IPS DF 6.9 (cell line): ENCODE measurements around the gene MLC1.

Source experiments
- DNase-seq: peaks from one replicate; pipeline ENCODE4 v3.0.0-alpha.2; 2013; ENCODE audit warnings: low read depth, low spot score
- H3K27ac ChIP-seq: one replicate; pipeline ENCODE4 v1.5.1; 2013; ENCODE audit warnings: low read length, control low read depth
- H3K27me3 ChIP-seq: 2 replicates; pipeline ENCODE4 v1.6.1; 2013; ENCODE audit warnings: mild to moderate bottlenecking, low read length; ENCODE audit not compliant: control insufficient read depth, insufficient read depth
- H3K36me3 ChIP-seq: 2 replicates; pipeline ENCODE4 v1.6.1; 2013; ENCODE audit warnings: low read length; ENCODE audit not compliant: control insufficient read depth, insufficient read depth
- H3K4me1 ChIP-seq: 2 replicates; pipeline ENCODE4 v1.6.1; 2013; ENCODE audit warnings: low read length; ENCODE audit not compliant: control insufficient read depth, insufficient read depth
- H3K4me3 ChIP-seq: 2 replicates; pipeline ENCODE4 v1.5.1; 2013; ENCODE audit warnings: mild to moderate bottlenecking, low read length
- H3K9me3 ChIP-seq: 2 replicates; pipeline ENCODE4 v1.6.1; 2013; ENCODE audit warnings: low read length, inconsistent platforms; ENCODE audit not compliant: control insufficient read depth, insufficient read depth
- WGBS: extraction: QIAGEN DNeasy Blood & Tissue Kit; methylation state at CpG from one replicate; pipeline ENCODE4 v1.1.7; 2013; ENCODE audit warnings: mixed read lengths, missing lambda C conversion rate; ENCODE audit not compliant: insufficient read length, insufficient coverage; 5-methylcytosine and 5-hydroxymethylcytosine counted together

The MLC1 gene

DNA sequence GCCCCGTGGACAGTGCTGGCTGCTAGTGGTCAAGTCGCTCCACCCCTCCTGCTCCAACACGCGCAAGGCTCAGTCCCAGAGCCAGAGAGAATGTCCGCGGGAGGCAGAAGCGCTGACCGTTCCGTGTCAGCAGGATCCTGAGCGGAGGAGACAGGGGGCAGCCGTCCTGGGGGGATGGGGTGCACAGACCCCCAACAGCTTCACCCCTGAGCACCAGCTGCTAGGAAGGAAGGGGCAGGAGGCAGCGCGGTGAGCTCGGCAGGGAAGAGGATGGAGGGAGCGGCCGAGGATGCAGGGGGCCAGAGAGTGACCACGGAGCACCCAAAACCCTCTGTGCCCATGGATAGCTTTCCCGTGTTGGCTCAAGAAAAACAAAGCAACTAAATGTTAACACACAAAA, 20.8 kb downstream of the MLC1 start:
- DNase-seq, result no peak
- H3K4me3 ChIP-seq, result no peak overlapping the region
- H3K27ac ChIP-seq, result no peak overlapping the region
- H3K4me1 ChIP-seq, result no peaks in the 10 kb centered on the region
- no peaks in the 10 kb centered on the region for H3K9me3 ChIP-seq
- no peaks in the 10 kb centered on the region for H3K27me3 ChIP-seq
- H3K36me3 ChIP-seq, result no peaks in the 10 kb centered on the region
- no CpG with 5 or more reads among the region's 18 CpGs for WGBS

DNA sequence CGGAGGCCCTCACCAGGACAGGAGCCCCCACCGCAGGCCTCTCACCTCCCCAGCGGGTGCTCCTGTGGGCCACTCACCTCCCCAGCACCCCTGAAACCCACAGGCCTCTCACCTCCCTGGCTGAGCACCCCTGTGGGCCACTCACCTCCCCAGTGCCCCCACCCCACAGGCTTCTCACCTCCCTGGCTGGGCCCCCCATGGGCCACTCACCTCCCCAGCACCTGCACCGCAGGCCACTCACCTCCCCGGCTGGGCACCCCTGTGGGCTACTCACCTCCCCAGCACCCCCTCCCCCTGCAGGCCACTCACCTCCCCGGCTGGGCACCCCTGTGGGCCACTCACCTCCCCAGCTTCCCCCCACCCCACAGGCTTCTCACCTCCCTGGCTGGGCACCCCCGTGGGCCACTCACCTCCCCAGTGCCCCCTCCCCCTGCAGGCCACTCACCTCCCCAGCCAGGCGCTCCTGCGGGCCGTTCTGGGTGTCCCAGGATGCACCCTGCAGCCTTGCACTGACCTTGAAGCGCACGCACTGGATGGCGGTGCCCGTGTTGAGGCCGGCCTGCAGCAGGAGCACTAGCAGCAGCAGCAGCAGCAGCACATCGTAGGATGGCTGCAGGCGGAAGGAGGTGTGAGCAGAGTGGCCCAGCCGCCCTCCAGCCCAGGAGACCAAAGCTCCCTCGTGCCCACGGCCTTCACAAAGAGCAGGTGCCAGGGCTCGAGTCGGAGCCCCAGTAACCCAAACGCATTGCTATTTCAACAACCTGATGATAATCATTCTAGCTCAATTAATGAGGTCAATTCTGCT, 21.4 kb downstream of the MLC1 start:
- no peak for DNase-seq
- WGBS, result no CpG with 5 or more reads among the region's 23 CpGs
- Histone ChIP-seq H3K4me1 (no peaks in the 10 kb centered on the region), H3K27me3 (no peaks in the 10 kb centered on the region), H3K36me3 (no peaks in the 10 kb centered on the region; the same call in 1 of the 2 replicates), H3K4me3 (no peak overlapping the region), H3K9me3 (no peaks in the 10 kb centered on the region), H3K27ac (no peak overlapping the region)

DNA sequence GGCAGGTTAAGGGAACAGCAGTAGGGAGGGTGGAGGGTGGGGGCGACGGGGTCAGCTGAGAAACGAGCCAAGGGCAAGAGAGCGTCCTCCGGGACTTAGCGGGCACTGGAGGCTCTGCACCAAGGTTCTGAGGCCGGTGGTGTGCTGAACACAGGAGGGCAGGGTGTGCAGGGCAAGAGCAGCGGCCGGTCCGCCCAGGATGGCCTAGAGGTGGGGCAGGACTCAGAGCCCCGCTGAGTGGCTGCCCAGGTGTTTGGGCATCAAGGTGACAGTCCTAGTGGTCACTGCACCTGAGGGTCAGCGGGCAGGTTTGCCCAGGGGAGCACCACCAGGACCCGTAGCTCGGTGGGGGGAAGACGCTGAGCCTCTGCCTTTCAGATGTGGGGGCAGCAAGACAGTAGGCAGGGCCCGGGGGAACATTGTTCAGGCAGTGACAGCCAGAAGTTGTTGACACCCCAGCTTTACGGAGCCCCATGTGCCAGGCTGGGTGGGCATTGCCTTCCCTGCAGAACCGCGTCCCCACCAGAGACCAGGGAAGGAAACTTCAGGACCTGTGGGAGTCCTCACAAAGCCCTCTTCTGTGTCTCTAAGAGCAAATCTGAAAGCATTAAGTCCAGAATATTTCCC, 22.6 kb downstream of the MLC1 start:
- H3K27me3 ChIP-seq, result no peaks in the 10 kb centered on the region; the same call in 1 of the 2 replicates
- H3K27ac ChIP-seq, result no peak overlapping the region
- H3K4me3 ChIP-seq, result no peak overlapping the region
- no peak for DNase-seq
- H3K36me3 ChIP-seq, result no peaks in the 10 kb centered on the region; the same call in 1 of the 2 replicates
- H3K9me3 ChIP-seq, result no peaks in the 10 kb centered on the region
- H3K4me1 ChIP-seq, result no peaks in the 10 kb centered on the region
- no CpG with 5 or more reads among the region's 19 CpGs for WGBS

- Histone ChIP-seq H3K4me3 (no peak overlapping the region), H3K9me3 (no peaks in the 10 kb centered on the region), H3K27me3 (no peaks in the 10 kb centered on the region; the same call in 1 of the 2 replicates), H3K36me3 (no peaks in the 10 kb centered on the region; the same call in 1 of the 2 replicates), H3K27ac (no peak overlapping the region), H3K4me1 (no peaks in the 10 kb centered on the region)
- WGBS, result no CpG with 5 or more reads among the region's 17 CpGs
- no peak for DNase-seq
Observed at GRCh38 chr22:50061824-50062355, 23.3 kb downstream of the MLC1 start.

DNA sequence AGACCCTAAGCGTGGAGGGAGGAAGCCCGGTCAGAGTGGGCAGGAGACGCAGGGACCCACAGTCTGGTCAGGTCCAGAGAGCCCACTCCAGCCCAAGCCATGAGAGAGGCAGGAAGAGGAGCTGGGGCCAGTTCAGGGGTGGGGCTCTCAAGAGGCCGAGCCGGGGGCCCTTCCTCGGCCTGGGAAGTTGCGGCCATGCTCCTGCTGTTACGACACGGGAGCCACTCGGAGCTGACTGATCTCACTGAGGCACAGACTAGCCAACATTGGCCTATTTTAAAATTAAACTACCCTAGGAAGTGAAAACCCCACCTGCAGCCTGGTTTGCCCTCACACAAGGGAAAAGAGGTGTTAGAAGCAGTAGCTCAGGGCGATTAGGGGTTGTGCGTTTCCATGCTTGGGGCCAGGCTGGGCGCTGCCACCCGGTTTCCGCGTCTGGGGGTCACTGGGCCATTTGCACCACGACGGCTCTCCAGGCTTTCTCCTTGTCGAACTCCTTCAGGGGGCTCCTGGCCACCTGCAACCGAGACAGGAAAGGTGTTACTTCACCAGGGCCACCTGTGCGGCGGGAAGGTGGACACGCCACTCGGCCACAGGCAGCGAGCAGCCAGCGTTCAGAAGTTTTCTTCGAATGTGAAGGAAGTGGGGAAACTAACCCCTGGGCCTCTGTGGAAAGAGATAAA, 23.9 kb downstream of the MLC1 start:
- H3K9me3 ChIP-seq, result no peaks in the 10 kb centered on the region
- H3K4me1 ChIP-seq, result no peaks in the 10 kb centered on the region
- H3K36me3 ChIP-seq, result no peaks in the 10 kb centered on the region; the same call in 1 of the 2 replicates
- no peak overlapping the region for H3K4me3 ChIP-seq
- WGBS, result no CpG with 5 or more reads among the region's 27 CpGs
- DNase-seq, result no peak
- H3K27ac ChIP-seq, result no peak overlapping the region
- no peaks in the 10 kb centered on the region; the same call in 1 of the 2 replicates for H3K27me3 ChIP-seq

DNA sequence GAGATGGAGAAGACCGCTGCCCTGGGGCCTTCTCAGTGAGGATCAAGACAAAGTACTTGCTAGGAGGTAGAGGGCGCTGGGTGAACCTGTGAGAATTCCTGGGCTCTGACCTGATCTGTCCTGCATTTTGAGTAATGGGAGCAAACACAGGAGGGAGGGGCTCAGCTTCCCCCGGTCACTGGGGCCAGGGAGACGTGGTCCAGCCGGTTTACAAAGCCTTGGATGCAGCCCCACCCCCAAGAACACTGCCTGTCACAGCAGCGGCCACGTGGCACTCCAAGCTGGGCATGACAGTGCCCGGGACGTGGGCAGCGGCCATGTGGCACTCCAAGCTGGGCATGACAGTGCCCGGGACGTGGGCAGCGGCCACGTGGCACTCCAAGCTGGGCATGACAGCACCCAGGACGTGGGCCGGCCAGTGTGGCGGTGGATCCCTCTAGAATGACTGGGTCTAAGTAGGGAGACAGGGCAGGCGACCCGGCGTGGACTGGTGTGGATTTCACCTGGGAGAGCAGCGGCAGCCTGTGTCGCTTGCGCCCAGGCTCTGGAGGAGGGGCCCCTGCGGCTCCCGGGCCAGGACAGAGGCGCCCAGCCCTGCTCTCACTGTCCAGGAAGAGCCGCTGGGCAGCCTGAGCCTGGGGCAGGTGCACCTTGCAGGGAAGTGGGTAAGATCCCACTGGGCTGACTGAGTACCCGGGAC, 24.6 kb downstream of the MLC1 start:
- Histone ChIP-seq H3K4me3 (no peak overlapping the region), H3K9me3 (no peaks in the 10 kb centered on the region), H3K36me3 (no peaks in the 10 kb centered on the region; the same call in 1 of the 2 replicates), H3K27ac (no peak overlapping the region), H3K27me3 (no peaks in the 10 kb centered on the region; the same call in 1 of the 2 replicates), H3K4me1 (no peaks in the 10 kb centered on the region)
- WGBS, result no CpG with 5 or more reads among the region's 28 CpGs
- DNase-seq, result no peak

GRCh38 chr22:50059881-50060262, 25.4 kb downstream of the MLC1 start:
- no peak for DNase-seq
- Histone ChIP-seq H3K4me1 (no peaks in the 10 kb centered on the region), H3K36me3 (no peaks in the 10 kb centered on the region; the same call in 1 of the 2 replicates), H3K27ac (no peak overlapping the region), H3K4me3 (no peak overlapping the region), H3K9me3 (no peaks in the 10 kb centered on the region), H3K27me3 (no peaks in the 10 kb centered on the region; the same call in 1 of the 2 replicates)
- WGBS, result no CpG with 5 or more reads among the region's 7 CpGs

DNA sequence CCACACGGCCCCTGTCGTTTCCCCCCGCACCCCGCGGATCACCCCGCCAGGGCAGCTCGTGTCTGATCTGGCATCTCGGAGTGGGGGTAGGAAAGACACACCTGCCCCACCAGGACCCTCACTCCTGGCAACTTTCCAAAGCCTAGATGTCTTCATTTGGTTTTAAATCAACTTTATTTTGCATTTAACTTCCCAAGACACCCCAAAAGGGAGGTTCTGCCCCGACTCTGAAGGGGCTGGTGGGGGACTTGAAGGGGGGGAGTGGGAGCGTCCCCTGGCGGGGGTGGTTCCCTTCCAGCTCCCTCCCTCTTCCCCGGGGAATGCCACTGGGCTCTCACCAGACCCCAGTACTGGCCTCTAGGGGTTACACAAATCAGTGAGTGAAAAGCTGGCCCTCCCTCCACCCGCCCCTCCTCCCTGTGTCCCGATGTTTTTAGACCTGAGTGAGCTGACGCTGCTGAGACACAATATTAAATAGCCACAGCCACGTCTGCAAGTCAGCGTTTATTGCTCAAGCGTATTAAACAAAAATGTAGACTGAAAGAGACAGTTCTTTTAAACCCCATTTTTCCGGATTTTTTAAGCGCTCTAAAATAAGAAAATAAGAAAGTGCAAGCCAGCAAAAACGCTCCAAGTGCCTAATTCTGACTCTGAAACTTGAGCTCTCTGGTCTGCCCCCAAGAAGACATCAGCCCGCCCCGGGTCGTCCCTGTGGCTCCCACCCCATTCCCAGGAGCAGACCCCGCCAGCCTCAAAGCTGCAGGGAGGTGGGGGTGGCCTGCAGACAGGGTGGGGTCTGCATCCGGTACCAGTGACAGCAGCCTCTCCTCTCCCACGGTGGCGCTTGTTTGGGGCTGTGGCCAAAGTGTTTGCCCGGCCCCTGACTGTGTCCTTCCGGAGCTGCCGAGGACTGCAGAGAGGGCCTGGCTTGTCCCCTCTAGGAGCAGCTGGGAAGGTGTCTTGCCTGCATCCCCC, 26.0 kb downstream of the MLC1 start:
- Histone ChIP-seq H3K4me1 (no peaks in the 10 kb centered on the region), H3K36me3 (no peaks in the 10 kb centered on the region; the same call in 1 of the 2 replicates), H3K9me3 (no peaks in the 10 kb centered on the region), H3K27me3 (no peaks in the 10 kb centered on the region; the same call in 1 of the 2 replicates), H3K4me3 (peak overlapping the region; percentile 47), H3K27ac (no peak overlapping the region)
- no CpG with 5 or more reads among the region's 31 CpGs for WGBS
- peak; percentile 22 for DNase-seq
